RWPE1 (cell line): ENCODE measurements around the gene FERMT3.

Experiments
- CTCF ChIA-PET: fragments of 350-600 bp; sonication (Branson Sonifier 250); formaldehyde crosslinking; extraction: SDS; loops from one replicate; lab custom pipeline; 2021; lab: Yijun Ruan, JAX
- POLR2A ChIA-PET: fragments of 400-600 bp; formaldehyde crosslinking; extraction: SDS; loops from one replicate; lab custom pipeline; 2020; ENCODE audit warnings: antibody characterized with exemption; ENCODE audit not compliant: low non-redundant PET; lab: Yijun Ruan, JAX
- DNase-seq: peaks from one replicate; pipeline ENCODE4 v3.0.0; 2012; ENCODE audit warnings: low spot score
- H3K27ac ChIP-seq: fragments of 450-650 bp; 2 replicates; pipeline ENCODE4 v1.5.1; 2017
- TF ChIP-seq, protein P1 (sequence below): fragments of 450-650 bp; conservative IDR thresholded peaks from 2 replicates; pipeline ENCODE4 v1.5.1; 2017; ENCODE audit warnings: low read depth, mild to moderate bottlenecking

The FERMT3 gene

DNA sequence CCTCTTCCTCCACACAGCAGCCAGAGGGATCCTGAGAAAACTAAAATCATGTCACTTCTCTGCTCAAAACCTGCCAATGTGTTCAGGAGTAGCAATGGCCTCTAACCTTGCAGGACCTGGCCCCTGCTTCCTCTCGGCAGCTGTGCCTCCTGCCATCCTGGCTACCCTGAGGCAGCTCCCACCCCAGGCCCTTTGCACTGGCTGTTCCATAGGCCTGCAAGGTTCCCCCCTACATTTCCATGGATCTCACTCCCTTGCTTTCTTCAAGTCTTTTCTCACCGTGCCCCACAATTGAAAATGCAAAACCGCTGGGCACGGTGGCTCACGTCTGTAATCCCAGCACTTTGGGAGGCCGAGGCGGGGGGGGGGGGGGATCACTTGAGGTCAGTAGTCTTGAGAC, 22.6 kb upstream of the FERMT3 start:
- CTCF ChIA-PET = interaction anchor here (0.5 to 0.6 kb wide), 2 partner anchors 14 to 193 kb away, joined by 3 read pairs; no protein-coding TSS in a partner anchor
- TF ChIP-seq, protein P1, sequence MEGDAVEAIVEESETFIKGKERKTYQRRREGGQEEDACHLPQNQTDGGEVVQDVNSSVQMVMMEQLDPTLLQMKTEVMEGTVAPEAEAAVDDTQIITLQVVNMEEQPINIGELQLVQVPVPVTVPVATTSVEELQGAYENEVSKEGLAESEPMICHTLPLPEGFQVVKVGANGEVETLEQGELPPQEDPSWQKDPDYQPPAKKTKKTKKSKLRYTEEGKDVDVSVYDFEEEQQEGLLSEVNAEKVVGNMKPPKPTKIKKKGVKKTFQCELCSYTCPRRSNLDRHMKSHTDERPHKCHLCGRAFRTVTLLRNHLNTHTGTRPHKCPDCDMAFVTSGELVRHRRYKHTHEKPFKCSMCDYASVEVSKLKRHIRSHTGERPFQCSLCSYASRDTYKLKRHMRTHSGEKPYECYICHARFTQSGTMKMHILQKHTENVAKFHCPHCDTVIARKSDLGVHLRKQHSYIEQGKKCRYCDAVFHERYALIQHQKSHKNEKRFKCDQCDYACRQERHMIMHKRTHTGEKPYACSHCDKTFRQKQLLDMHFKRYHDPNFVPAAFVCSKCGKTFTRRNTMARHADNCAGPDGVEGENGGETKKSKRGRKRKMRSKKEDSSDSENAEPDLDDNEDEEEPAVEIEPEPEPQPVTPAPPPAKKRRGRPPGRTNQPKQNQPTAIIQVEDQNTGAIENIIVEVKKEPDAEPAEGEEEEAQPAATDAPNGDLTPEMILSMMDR = no peak
- DNase-seq = no peak
- POLR2A ChIA-PET = interaction anchor here (0.7 kb wide), 1 partner anchor 999 kb away, joined by 6 read pairs; no protein-coding TSS in a partner anchor
- H3K27ac ChIP-seq = no peak overlapping the region

DNA sequence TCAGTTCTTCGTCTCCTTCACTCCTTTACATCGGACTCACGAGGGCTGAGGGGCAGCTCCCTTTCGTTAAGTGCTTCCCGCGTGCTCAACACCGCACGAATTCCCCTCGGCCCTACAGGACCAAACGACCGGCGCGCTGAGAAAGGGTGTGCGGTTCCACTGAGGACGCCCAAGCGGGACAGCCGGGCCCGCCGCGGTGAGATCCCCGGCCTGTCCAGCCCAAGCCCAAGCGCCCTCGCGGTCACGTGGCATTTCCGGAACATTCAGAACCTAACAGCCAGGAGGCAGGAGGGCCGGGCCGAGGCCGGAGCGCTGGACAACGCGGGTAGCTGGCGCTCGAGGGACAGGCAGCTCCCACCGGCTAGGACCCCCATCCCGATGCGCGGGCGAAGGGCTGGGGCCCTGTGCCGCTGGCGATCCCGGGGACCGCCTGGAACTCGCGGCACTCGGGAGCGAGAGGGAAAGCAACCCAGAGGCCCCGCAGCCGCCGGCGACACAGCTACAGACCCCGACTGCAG, 21.3 kb upstream of the FERMT3 start:
- TF ChIP-seq, protein P1 = 0 out of 2 replicates have a peak, but pooled peaks have one; percentile 6
- POLR2A ChIA-PET = interaction anchor here (0.7 to 2.5 kb wide), 5 partner anchors 19 to 184 kb away, joined by 3 to 12 read pairs (median 8); partner anchors contain the start of gene MACROD1
- no peak overlapping the region for H3K27ac ChIP-seq
- DNase-seq = peak; percentile 67
- CTCF ChIA-PET = interaction anchor here (0.5 to 0.9 kb wide), 9 partner anchors 20 to 490 kb away, joined by 3 to 6 read pairs (median 3); no protein-coding TSS in a partner anchor

DNA sequence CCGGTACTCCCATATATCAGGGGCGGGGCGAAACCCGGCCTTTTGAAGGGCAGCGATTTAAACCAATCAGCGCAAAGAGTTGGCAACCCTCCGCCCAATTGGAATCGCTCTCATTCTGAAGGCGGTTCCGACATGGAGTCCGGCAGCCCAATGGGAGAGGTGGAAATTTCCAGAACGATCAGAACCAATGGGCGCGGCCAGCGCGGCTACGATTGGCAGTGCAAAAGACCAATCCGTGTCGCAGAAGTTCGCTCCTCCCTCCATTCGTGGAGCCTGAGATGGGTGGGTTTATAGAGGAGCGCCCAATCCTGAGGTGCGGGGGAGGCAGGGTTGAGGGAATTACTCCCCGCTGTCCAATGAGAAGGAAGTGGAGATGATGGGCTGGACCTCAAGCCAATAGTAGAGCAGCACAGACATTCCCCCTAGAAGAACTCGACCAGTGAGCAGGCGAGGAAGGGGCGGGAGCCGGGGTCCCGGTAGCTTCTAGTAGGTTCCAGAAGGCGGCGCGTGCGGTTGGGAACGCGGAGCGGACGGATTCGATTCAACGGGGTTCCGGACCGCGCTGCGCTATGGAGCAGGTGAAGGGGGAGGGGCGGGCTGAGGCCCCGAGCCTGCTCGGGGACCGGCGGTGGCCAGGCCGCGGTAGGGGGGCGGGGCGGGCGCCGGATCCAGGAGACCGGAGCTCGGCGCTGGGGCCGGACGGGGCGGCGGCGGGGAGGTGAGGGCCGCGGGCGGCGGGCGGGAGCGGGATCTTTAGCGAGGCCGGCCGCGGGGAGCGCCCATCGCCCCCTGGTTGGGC, 20.6 kb upstream of the FERMT3 start, which contains the start of gene STIP1:
TSS of gene STIP1 (plus strand) at position 479 of the 799 bp plus-strand sequence. CDS start at position 570, 91 bp downstream.
- ChIA-PET POLR2A (interaction anchor here (0.9 to 2.5 kb wide), 4 partner anchors 18 to 184 kb away, joined by 3 to 12 read pairs (median 6); partner anchors contain the start of gene MACROD1), CTCF (interaction anchor here (0.5 to 0.9 kb wide), 5 partner anchors 21 to 329 kb away, joined by 3 to 4 read pairs (median 4); no protein-coding TSS in a partner anchor)
- H3K27ac ChIP-seq = no peak within 1 kb of the TSS

DNA sequence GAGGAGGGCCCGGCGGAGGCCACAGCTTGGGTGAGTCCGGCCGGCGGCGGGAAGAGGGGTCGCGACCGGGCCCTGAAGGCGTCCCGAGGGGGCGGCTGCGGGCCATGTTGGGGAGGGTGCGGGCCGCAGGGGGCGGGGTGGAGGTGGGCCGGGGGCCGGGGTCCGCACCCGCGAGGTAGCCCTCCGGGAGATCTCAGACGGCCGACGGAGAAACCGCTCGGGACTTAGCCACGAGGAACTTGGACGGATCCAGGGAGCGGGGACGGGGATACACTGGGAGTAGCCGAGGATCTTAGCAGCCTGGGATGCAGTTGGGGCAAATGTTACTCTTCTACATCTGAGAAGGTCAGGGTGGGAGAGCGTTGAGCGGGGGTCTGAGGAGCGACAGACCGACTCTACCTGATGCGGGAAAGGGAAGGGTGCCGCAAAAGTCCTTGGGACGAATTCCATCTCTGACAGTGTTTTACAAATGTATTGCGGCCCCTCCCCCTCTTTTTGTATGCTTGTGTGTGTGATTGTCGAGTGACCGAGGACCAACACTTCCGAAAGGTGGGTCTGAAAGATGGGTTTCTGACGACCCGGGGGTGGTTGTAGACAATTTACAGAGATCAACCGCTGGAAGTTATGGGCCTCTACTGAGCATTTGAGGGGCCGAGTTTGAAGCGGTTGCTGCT, 19.9 kb upstream of the FERMT3 start:
- POLR2A ChIA-PET = interaction anchor here (2.5 kb wide), 1 partner anchor 21 kb away, joined by 12 read pairs; the partner anchor contains the start of gene MACROD1
- TF ChIP-seq, protein P1 = no peak
- H3K27ac ChIP-seq = no peak overlapping the region
- DNase-seq = no peak
- CTCF ChIA-PET = interaction anchor here (0.9 to 1.5 kb wide), 2 partner anchors 18 to 118 kb away, joined by 3 to 4 read pairs; no protein-coding TSS in a partner anchor

More for the DNA sequence above, 20.6 kb upstream of the FERMT3 start, which contains the start of gene STIP1:
- DNase-seq = peak; percentile 99
- TF ChIP-seq, protein P1 = 0 out of 2 replicates have a peak, but pooled peaks have one; percentile 2

DNA sequence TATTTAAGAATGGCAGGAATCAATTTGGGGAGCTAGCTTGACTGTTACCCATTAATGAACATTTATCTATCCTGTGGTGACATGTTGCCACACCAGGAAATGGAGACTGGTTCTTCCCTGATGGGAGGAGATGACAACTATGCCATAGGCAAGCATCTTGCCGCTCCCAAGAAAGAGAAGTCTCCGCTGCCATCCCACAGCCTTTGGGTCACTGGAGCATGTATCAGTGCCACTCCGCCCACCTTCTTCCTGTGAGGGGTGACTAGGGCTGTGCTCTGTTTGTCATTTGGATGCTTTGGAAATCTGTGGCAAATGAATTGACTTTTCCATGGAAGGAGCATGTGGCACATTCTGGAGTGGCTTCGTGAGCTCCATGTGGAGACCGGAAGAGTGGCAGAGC, 14.1 kb upstream of the FERMT3 start:
- no peak overlapping the region; the same call in 1 of the 2 replicates for H3K27ac ChIP-seq
- CTCF ChIA-PET = no interaction called here
- no peak for DNase-seq
- POLR2A ChIA-PET = interaction anchor here (0.6 kb wide), 1 partner anchor 12 kb away, joined by 3 read pairs; no protein-coding TSS in a partner anchor
- TF ChIP-seq, protein P1 = no peak
